GM19023 (cell line): ENCODE data around the gene PPP6R2.

ENCODE experiments used
- ATAC-seq: cut with Tn5 transposase; IDR thresholded peaks from one replicate; pipeline ENCODE4 v1.9.1; 2021; ENCODE audit warnings: mild to moderate bottlenecking, moderate library complexity; ENCODE audit not compliant: unreplicated experiment

The PPP6R2 gene

DNA sequence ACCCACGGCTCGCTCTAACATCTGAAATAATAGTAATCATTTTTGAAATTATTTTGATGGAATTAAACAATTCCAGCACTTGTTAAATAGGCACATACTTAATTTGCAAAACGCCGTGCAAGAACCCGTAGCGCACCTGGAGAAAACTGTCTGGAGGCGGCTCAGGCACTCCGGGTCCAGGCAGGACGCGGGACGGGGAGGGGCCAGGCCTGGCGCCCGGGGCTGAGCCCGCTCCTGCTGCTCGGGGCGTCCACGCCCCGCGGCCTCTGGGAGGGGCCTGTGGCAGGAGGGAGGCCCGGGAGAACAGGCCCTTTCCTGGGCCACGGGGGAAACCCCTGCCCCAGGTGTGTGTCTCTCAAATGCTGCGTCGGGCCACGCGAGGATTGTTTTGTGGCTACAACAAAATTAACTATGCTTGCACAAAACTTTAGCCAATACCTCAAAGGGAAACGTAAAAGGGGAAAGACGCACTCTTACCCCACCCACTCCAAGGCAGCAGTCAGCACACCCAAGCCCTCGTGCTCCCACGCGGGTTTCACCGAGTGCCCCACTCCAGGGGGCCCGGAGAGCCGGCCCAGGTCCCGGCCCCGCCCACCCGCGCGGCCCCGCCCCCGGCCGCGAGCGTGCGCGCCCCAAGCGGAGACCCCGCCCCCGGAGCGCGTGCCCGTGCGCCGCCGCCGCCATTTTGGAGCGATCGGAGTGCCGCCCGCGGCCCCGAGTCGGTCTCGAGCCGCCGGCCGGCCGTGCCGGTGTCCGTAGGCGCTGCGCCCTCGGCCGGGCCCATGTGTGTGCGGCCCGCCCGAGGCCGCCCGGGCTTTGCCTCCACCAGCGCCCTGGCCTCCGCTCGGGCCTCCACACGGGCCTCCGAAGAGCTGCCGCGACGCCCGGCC lies at the start of gene PPP6R2:
Gene PPP6R2 (plus strand): TSS at position 677 of the 890 bp plus-strand sequence. CDS start 50,582 bp downstream, outside the sequence.
- ATAC-seq: peak; percentile 71

- ATAC-seq: no peak
These were observed 49.4 kb upstream of the PPP6R2 start for GRCh38 chr22:50293441-50294318.

DNA sequence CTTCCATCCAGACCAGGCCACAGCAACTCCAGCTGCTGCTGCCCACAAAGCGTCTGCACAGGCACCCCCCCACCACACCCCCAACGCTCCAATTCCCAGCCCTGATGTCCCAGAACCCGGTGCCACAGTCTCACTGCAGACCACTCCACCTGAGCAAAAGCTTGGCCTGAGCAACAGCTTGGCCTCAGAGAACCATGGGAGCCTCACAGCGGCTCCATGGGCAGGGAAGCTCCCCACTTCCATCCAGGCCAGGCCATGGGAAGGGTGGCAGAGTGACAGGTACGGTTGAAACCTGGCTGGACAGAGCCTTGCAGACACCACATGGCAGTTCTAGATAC lies 48.8 kb upstream of the PPP6R2 start:
- no peak for ATAC-seq

DNA sequence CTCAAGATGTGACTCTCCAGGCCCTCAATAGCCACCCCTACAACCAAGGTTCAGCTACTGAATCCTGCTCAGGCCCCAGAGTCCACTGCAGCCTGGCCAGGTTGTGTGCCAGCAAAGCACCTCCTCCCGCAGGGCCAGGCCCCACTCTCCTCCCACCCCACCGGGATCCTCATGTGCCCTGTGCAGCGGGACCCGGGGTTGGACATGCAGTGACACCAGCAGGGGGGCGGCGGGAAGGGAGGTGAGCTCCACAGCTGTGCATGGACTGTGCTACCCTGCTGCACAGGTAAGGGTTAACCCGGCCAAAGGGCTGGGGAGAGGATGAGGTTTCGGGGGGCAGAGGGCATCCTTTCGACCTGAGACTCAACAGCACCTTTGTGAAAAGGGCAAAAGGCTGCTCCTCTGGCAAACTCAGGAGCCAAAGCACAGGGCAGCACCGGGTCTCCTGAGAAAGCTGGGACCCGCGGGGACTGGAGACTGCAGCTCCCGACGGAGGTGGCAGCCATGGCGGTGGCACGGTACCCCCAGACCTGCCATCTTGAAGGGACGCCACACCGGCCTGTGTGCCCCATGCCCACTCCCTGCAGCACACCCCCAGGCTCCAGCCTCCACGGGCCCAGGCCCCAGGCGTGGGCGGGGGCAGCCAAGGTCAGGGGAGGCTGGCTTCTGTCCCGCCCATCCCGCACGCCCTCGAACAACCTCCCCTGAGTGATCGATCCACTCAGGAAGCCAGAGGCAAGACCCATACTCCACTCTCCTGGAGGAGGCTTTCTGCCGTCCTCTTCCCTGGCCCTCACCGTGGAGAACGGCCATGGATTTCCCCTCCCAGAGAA lies 46.3 kb upstream of the PPP6R2 start:
- no peak for ATAC-seq

GRCh38 chr22:50297510-50298265 lies 45.4 kb upstream of the PPP6R2 start:
- ATAC-seq: no peak

DNA sequence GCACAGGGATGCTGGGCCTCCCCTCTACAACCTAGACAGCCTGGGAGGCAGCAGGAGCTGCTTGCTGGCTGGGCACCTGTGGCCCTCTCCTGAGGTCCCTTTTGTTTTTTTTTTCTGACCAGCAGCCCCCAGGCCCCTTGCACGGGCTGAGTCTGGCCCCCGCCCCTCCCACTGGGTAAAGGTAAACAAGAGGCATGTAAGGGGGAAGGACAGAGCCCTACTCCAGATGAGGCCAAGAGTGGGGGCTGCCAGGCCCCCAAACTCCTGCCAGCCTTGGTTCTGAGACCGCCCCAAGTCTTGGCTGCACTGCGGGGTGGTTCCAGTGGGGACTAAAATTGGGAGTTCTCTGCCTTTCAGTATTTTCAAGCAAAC lies 44.9 kb upstream of the PPP6R2 start:
- no peak for ATAC-seq

- ATAC-seq: no peak
These were observed 44.0 kb upstream of the PPP6R2 start for GRCh38 chr22:50298937-50299784.

DNA sequence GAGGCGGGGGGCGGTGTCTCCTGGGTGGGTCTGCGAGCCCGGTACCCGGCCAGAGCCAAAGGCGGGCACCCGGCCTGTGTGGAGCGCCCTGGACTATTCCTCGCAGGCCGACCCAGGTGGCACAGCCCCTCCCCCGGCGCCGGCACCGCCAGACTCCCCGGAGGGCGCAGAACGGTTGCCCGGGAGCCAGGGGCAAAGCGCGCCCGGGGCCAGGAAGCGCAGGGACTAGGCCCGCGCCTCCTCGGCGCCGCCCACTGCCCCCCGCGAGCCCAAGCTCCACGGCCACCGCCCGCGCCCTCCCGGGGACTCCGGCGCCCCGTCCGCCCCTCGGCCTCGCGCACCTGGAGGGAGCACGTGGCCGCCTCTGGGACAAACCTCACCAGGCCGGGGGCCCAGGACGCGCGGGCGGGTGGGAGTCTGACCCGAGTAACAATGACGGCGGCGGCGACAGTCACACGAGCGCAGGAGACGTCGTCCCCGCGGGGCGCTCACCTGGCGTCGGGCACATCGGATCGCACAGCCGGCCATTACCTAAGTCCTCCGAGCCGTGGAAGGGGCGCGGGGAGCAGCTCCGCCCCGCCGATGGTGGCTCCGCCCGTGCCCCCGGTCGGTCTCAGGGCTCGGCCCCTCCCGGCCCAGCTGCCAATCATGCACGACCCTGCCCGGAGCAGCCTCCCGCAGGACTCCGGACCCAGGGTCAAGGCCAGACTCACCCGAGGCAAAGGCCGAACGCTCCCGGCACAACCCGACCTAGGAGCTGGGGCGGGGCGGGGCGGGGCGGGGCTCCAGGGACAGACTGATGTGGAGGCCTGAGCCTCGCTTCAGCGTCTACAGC lies 43.1 kb upstream of the PPP6R2 start:
- ATAC-seq: no peak

DNA sequence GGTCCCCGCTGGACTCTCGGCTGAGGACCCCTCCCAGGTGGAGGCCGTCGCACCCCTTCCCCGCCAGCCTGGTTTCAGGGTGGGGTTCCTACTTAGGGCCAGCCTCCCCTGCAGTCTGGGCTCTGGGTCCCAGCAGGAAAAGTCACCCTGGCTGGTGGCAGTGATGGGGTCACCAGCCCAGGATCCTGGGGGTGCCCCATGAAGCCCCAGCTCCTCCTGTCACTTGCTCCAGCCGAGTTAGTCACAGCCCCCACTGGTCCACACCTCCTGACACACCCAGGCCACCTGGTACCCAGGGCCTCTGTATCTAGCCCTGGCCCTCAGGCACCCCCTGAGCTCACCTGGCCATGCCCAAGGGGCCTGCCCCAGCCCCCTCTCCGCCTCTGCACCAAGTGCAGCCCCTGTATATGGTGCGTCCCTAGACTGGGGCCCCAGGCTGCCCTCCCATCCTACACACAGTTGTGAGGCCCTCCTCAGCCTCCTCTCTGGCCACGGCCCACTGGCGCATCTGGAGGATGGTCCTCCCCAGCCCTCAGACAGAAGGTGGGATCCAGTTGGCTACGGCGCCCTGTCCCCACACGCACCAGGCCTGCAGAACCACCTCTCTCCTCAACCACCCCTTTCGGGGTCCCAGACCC lies 42.4 kb upstream of the PPP6R2 start:
- ATAC-seq: no peak

DNA sequence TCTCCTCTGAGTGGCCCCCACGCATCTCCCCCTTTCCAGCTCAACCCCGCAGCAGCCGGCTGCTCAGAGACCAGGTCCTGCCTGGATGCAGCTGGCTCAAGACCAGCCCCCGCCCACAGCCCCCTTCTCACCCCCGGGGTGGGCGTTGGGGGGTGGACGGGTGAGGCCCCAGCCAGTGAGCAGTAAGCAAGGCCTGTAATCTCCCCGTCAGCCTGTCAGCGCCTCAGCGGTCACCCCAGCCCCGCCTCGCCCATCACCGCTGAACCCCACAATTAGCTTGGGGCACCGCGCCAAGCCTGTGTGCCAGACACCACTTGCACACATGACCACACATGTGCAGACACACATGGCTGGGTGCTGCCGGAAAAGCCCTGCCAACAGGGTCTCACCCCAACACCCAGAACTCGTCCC lies 41.5 kb upstream of the PPP6R2 start:
- no peak for ATAC-seq

- ATAC-seq: no peak
These were observed 41.0 kb upstream of the PPP6R2 start for GRCh38 chr22:50302041-50302541.

DNA sequence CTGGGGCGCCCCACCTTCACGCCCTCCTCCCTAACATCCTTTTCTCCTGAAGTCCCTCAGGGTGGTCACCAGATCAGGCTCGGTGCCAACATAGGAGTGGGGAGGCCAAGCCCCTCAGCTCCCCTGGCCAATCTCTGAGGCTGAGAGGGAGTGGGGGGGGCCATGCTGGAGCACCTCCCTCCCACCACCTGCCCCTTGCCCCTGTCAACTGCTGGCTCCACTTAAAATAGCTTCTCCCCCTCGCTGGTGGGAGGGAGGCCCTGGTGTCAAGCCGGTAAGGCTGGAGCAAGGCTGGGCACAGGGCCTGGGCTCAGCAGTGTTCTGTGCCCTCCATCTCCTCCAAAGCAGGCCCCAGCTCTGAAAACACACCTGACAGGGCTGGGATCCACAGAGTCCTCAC lies 40.6 kb upstream of the PPP6R2 start:
- ATAC-seq: no peak

- ATAC-seq: no peak
These were observed 39.6 kb upstream of the PPP6R2 start for GRCh38 chr22:50303515-50303847.

- no peak for ATAC-seq
These were observed 39.1 kb upstream of the PPP6R2 start for GRCh38 chr22:50303848-50304527.

GRCh38 chr22:50304528-50305392 lies 38.4 kb upstream of the PPP6R2 start:
- no peak for ATAC-seq

DNA sequence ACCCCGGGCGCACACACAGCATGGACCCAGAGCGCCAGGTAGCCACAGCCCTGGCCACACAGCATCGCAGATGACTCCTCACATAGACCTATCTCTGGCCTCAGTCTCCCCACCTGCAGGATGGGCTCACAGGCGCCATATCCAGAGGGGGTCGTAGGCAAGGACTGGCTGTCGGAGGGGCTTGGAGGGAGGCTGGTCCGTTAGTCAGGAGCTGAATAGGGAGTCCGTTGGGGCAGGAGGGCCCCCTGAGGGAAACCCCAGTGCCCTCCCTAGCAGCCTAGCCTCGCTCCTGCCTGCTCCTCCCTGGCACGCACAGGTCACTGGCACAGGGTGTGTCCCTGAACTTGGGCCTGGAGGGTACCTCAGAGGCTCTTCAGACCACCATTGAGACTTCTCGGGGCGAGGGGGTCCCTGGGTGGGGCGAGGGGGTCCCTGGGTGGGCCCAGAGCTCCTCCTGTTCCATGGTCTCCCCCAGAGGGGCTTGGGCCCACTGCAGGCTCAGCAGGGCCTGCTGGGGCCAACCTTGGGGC lies 37.7 kb upstream of the PPP6R2 start:
- no peak for ATAC-seq
